RWPE2 (cell line): Measurements from ENCODE around the gene GDF10.

ENCODE experiments used
- ATAC-seq: fragments of 200-7000 bp; cut with Tn5 transposase; 3 replicates; pipeline ENCODE4 v1.9.1; 2021; ENCODE audit warnings: low read depth
- DNase-seq: peaks from one replicate; pipeline ENCODE4 v3.0.0-alpha.2; 2020; ENCODE audit warnings: low spot score
- H3K27ac ChIP-seq: fragments of 450-650 bp; 2 replicates; pipeline ENCODE4 v1.5.1; 2017; ENCODE audit warnings: mild to moderate bottlenecking; ENCODE audit not compliant: poor library complexity, severe bottlenecking
- H3K27me3 ChIP-seq: fragments of 250-450 bp; sonication (Bioruptor Pico); 2 replicates; pipeline ENCODE4 v1.5.1; 2021; ENCODE audit warnings: mild to moderate bottlenecking, moderate library complexity; ENCODE audit not compliant: insufficient read depth, poor library complexity, severe bottlenecking
- H3K36me3 ChIP-seq: fragments of 250-450 bp; sonication (Bioruptor Pico); 2 replicates; pipeline ENCODE4 v1.5.1; 2020; ENCODE audit warnings: low read depth, mild to moderate bottlenecking, moderate library complexity
- H3K4me1 ChIP-seq: fragments of 250-450 bp; sonication (Bioruptor Pico); 2 replicates; pipeline ENCODE4 v1.5.1; 2021; ENCODE audit warnings: mild to moderate bottlenecking, moderate library complexity; ENCODE audit not compliant: insufficient read depth, poor library complexity, severe bottlenecking
- H3K4me3 ChIP-seq: fragments of 250-450 bp; sonication (Bioruptor Pico); 2 replicates; pipeline ENCODE4 v1.5.1; 2021; ENCODE audit warnings: mild to moderate bottlenecking, moderate library complexity; ENCODE audit not compliant: severe bottlenecking
- H3K9me3 ChIP-seq: fragments of 250-450 bp; sonication (Bioruptor Pico); 2 replicates; pipeline ENCODE4 v1.5.1; 2021; ENCODE audit warnings: mild to moderate bottlenecking, moderate library complexity; ENCODE audit not compliant: severe bottlenecking
- TF ChIP-seq, protein P1 (sequence below): fragments of 450-650 bp; IDR thresholded peaks from one replicate; pipeline ENCODE4 v1.5.1; 2017; ENCODE audit warnings: mild to moderate bottlenecking, moderate library complexity; ENCODE audit not compliant: poor library complexity, severe bottlenecking

The GDF10 gene

DNA sequence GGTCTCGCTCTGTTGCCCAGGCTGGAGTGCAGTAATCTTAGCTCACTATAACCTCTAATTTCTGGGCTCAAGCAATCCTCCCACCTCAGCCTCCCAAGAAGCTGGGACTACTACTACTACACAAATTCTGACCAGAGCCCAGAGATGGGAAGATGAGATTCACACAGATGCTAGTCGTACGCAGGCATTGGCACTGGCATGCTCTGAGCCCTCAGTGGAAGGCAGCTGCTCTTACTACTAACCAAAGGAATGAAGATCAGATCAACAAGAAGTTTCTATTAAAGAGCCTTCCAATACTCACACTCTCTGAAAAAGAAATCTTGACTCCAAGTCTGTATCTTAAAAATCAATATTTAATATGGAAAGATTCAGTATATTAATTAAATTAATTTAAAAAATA, 32.9 kb downstream of the GDF10 start:
- TF ChIP-seq, protein P1, sequence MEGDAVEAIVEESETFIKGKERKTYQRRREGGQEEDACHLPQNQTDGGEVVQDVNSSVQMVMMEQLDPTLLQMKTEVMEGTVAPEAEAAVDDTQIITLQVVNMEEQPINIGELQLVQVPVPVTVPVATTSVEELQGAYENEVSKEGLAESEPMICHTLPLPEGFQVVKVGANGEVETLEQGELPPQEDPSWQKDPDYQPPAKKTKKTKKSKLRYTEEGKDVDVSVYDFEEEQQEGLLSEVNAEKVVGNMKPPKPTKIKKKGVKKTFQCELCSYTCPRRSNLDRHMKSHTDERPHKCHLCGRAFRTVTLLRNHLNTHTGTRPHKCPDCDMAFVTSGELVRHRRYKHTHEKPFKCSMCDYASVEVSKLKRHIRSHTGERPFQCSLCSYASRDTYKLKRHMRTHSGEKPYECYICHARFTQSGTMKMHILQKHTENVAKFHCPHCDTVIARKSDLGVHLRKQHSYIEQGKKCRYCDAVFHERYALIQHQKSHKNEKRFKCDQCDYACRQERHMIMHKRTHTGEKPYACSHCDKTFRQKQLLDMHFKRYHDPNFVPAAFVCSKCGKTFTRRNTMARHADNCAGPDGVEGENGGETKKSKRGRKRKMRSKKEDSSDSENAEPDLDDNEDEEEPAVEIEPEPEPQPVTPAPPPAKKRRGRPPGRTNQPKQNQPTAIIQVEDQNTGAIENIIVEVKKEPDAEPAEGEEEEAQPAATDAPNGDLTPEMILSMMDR = no peak
- H3K4me3 ChIP-seq = no peak overlapping the region
- no peaks in the 10 kb centered on the region for H3K9me3 ChIP-seq
- no peak for DNase-seq
- H3K36me3 ChIP-seq = no peaks in the 10 kb centered on the region
- H3K4me1 ChIP-seq = no peaks in the 10 kb centered on the region
- no peak for ATAC-seq
- peaks cover 11% of the 10 kb centered on the region for H3K27me3 ChIP-seq
- H3K27ac ChIP-seq = no peak overlapping the region

DNA sequence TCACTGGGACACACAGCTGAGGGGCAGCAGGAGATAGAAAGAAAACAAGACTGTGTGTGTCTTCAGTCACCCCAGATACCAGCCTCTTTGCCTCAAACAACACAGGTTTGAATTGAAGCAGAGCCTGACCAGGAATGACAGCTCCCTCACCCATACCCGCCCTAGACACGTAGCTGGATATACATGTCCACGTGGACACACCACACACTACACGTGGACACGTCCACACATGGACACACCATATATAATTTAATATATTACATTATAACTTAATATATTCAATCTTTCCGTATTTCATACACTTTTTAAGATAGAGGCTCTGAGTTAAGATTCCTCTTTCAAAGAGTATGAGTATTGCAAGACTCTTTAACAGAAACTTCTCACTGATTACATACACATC, 33.5 kb downstream of the GDF10 start:
- TF ChIP-seq, protein P1 = no peak
- Histone ChIP-seq H3K36me3 (no peaks in the 10 kb centered on the region), H3K9me3 (no peaks in the 10 kb centered on the region), H3K4me3 (no peak overlapping the region), H3K27me3 (peaks cover 11% of the 10 kb centered on the region), H3K4me1 (no peaks in the 10 kb centered on the region), H3K27ac (no peak overlapping the region)
- DNase-seq (no peak), ATAC-seq (no peak)

DNA sequence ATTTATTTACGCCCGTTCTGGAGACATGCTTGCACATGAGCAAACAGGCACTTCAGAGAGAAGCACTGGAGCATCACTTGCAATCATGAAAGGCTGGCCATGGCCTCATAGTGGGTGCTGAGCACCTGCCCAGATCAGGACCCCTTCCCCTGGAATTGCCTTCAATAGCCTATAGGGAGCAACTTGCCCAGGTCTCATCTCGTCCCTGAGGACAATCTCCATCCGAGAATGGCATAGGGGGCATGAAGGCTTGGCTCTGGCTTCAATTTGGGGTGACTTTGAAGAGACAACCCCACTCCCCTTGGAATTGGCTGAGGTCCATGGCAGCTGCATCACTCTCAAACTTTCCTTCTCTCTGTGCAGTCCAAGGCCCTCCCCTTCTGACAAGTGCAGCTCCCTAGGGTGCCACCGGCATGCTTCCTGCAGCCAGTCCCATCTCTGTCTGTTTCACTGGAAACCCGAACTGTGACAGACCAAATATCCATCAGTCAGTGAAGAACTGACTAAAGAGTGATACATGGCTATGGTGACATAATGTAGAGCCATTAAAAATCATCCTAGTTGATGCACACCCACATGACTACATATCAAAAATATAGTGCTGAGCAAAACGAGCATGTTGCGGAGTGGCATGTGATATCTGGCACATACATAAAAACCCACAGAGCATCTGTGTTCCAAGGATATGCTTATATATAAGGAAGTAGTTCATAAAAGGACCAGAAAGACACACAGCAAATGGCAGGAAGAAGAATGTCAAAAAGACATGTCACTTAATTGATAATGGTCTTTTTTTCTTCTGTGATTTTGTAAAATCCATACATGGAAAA, 34.7 kb downstream of the GDF10 start:
- Histone ChIP-seq H3K4me3 (no peak overlapping the region), H3K4me1 (no peaks in the 10 kb centered on the region), H3K27ac (no peak overlapping the region), H3K9me3 (no peaks in the 10 kb centered on the region), H3K27me3 (peaks cover 11% of the 10 kb centered on the region), H3K36me3 (no peaks in the 10 kb centered on the region)
- ATAC-seq = no peak
- peak; percentile 6 for DNase-seq
- TF ChIP-seq, protein P1 = no peak

DNA sequence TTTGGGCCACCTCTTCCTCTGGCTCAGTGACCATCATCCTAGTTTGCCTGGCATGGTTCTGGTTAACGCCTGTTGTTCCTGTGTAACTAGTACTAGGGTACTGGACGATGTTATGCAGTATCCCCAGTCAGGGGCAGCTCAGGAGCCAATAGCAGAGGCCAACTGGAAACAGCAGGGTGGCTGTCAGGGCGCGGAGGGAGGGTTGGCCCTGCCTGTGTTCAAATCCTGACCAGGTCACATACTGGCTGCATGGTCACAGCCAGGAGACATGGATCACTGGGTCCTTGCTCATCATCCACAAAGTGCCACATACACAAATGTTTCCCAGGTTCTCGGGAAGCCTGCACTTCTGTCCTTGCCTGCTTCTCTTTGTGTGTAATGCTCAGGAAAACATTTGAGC, 35.9 kb downstream of the GDF10 start:
- H3K27me3 ChIP-seq = peaks cover 11% of the 10 kb centered on the region
- no peaks in the 10 kb centered on the region for H3K36me3 ChIP-seq
- ATAC-seq = no peak
- no peak overlapping the region for H3K4me3 ChIP-seq
- H3K4me1 ChIP-seq = no peaks in the 10 kb centered on the region
- no peak overlapping the region for H3K27ac ChIP-seq
- TF ChIP-seq, protein P1 = no peak
- DNase-seq = peak; percentile 24
- H3K9me3 ChIP-seq = no peaks in the 10 kb centered on the region
